Cardiac muscle cell (in vitro differentiated cells and primary cell): Measurements from ENCODE around the gene UNC79. TPM values are rescaled to one million over a fixed set of nuclear protein-coding genes. Genes with fewer than 3 reads are reported as not detected.

Experiments used
- DNase-seq, 2 donors: peaks; one replicate each; pipeline versions ENCODE4 v3.0.0 to v3.0.0-alpha.2; 2010 to 2017; ENCODE audit warnings: low read depth in 1 of 2, low spot score in 1 of 2
- H3K27ac ChIP-seq: fragments of 200-600 bp; sonication (generic); 2 replicates; pipeline ENCODE4 v1.5.1; 2016
- H3K27me3 ChIP-seq: fragments of 200-600 bp; sonication (generic); 2 replicates; pipeline ENCODE4 v1.6.0; 2016; ENCODE audit warnings: control low read depth
- H3K36me3 ChIP-seq: fragments of 200-600 bp; sonication (generic); 2 replicates; pipeline ENCODE4 v1.5.1; 2016; ENCODE audit warnings: control low read depth
- H3K4me1 ChIP-seq: fragments of 200-600 bp; sonication (generic); 2 replicates; pipeline ENCODE4 v1.8.1; 2017; ENCODE audit warnings: low read depth, mild to moderate bottlenecking, mixed run types
- H3K4me3 ChIP-seq: fragments of 200-600 bp; sonication (generic); 2 replicates; pipeline ENCODE4 v1.5.1; 2016; ENCODE audit warnings: mild to moderate bottlenecking
- H3K9me3 ChIP-seq: fragments of 200-600 bp; sonication (generic); 2 replicates; pipeline ENCODE4 v1.5.1; 2017; ENCODE audit warnings: low read depth, mild to moderate bottlenecking, control low read depth
- CTCF ChIP-seq: IDR thresholded peaks from 2 replicates; pipeline ENCODE4 v1.5.1; 2012; ENCODE audit warnings: low read depth, mild to moderate bottlenecking, low read length
- polyA plus RNA-seq: library from polyadenylated mRNA; unstranded; fragments of >200 nt; fragmentation: Nextera tagmentation; extraction: Ambion mirVana; gene quantifications from 2 replicates; pipeline ENCODE4 v1.2.1, GENCODE V29; 2016
- total RNA-seq: library from RNA; depleted of rRNA; stranded (reverse); fragments of >200 nt; gene quantifications from 2 replicates; pipeline ENCODE4 v1.2.3, GENCODE V29; 2016

Gene UNC79
- total and polyA plus RNA-seq, 2 experiments from 2014 or later = 1.5 to 6.5 TPM

GRCh38 chr14:93619176-93619793 lies 188.5 kb downstream of the UNC79 start:
- Histone ChIP-seq H3K27ac (no peak overlapping the region), H3K9me3 (no peaks in the 10 kb centered on the region), H3K4me1 (no peaks in the 10 kb centered on the region), H3K27me3 (no peaks in the 10 kb centered on the region), H3K4me3 (no peak overlapping the region), H3K36me3 (no peaks in the 10 kb centered on the region)
- DNase-seq = peak; percentile 61 to 77
- peak; percentile 61 for TF ChIP-seq CTCF

- DNase-seq = no peak
- TF ChIP-seq CTCF = no peak
- Histone ChIP-seq H3K27ac (no peak overlapping the region), H3K4me1 (no peaks in the 10 kb centered on the region), H3K27me3 (no peaks in the 10 kb centered on the region), H3K9me3 (no peaks in the 10 kb centered on the region), H3K36me3 (no peaks in the 10 kb centered on the region), H3K4me3 (no peak overlapping the region)
Observed at GRCh38 chr14:93628048-93628447, 197.3 kb downstream of the UNC79 start.

- H3K9me3 ChIP-seq = no peaks in the 10 kb centered on the region
- no peaks in the 10 kb centered on the region for H3K4me1 ChIP-seq
- TF ChIP-seq CTCF = no peak
- no peaks in the 10 kb centered on the region for H3K27me3 ChIP-seq
- no peak overlapping the region for H3K27ac ChIP-seq
- H3K36me3 ChIP-seq = no peaks in the 10 kb centered on the region
- DNase-seq = no peak
- H3K4me3 ChIP-seq = no peak overlapping the region
Observed at GRCh38 chr14:93629643-93630042, 198.9 kb downstream of the UNC79 start.

GRCh38 chr14:93638790-93639189 lies 208.1 kb downstream of the UNC79 start:
- Histone ChIP-seq H3K4me3 (no peak overlapping the region), H3K27me3 (no peaks in the 10 kb centered on the region), H3K9me3 (no peaks in the 10 kb centered on the region), H3K36me3 (no peaks in the 10 kb centered on the region), H3K27ac (no peak overlapping the region), H3K4me1 (no peaks in the 10 kb centered on the region)
- no peak for DNase-seq
- no peak for TF ChIP-seq CTCF

GRCh38 chr14:93643127-93643526 lies 212.4 kb downstream of the UNC79 start:
- Histone ChIP-seq H3K36me3 (no peaks in the 10 kb centered on the region), H3K9me3 (no peaks in the 10 kb centered on the region), H3K27me3 (no peaks in the 10 kb centered on the region), H3K27ac (no peak overlapping the region), H3K4me1 (no peaks in the 10 kb centered on the region), H3K4me3 (no peak overlapping the region)
- no peak for DNase-seq
- no peak for TF ChIP-seq CTCF

GRCh38 chr14:93643676-93644075 lies 212.9 kb downstream of the UNC79 start:
- H3K27ac ChIP-seq = no peak overlapping the region
- H3K27me3 ChIP-seq = no peaks in the 10 kb centered on the region
- H3K36me3 ChIP-seq = no peaks in the 10 kb centered on the region
- H3K4me1 ChIP-seq = no peaks in the 10 kb centered on the region
- DNase-seq = no peak
- no peak overlapping the region for H3K4me3 ChIP-seq
- no peak for TF ChIP-seq CTCF
- H3K9me3 ChIP-seq = no peaks in the 10 kb centered on the region
